GM19025 (cell line): ENCODE results near the gene HUNK.
"Not testable (repeated sequence)": the region's sequence is repeated elsewhere in the genome, so short reads cannot be mapped to it uniquely, and the experiment has no call there.

Source experiments
- ATAC-seq: cut with Tn5 transposase; IDR thresholded peaks from one replicate; pipeline ENCODE4 v1.9.1; 2021; ENCODE audit warnings: mild to moderate bottlenecking, low read depth, moderate library complexity; ENCODE audit not compliant: unreplicated experiment

The HUNK gene

GRCh38 chr21:31946876-31947550 is 74.2 kb downstream of the HUNK start:
- ATAC-seq, result not testable (repeated sequence)

GRCh38 chr21:31948676-31949075 is 75.9 kb downstream of the HUNK start:
- ATAC-seq, result no peak

GRCh38 chr21:31952828-31953227 is 80.0 kb downstream of the HUNK start:
- no peak for ATAC-seq

GRCh38 chr21:31957631-31958030 is 84.8 kb downstream of the HUNK start:
- ATAC-seq, result no peak

- ATAC-seq, result no peak
Observed at GRCh38 chr21:31959881-31960280, 87.1 kb downstream of the HUNK start.

GRCh38 chr21:31961027-31961426 is 88.2 kb downstream of the HUNK start:
- no peak for ATAC-seq

- no peak for ATAC-seq
Observed at GRCh38 chr21:31961704-31962103, 88.9 kb downstream of the HUNK start.

- no peak for ATAC-seq
Observed at GRCh38 chr21:31964692-31965091, 91.9 kb downstream of the HUNK start.

GRCh38 chr21:31967334-31967733 is 94.5 kb downstream of the HUNK start:
- no peak for ATAC-seq

GRCh38 chr21:31972622-31973021 is 99.8 kb downstream of the HUNK start:
- ATAC-seq, result no peak

- no peak for ATAC-seq
Observed at GRCh38 chr21:31973402-31973944, 100.7 kb downstream of the HUNK start.

GRCh38 chr21:31974454-31974985 is 101.7 kb downstream of the HUNK start:
- no peak for ATAC-seq

GRCh38 chr21:31975491-31975890 is 102.7 kb downstream of the HUNK start:
- no peak for ATAC-seq

GRCh38 chr21:31977816-31978215 is 105.0 kb downstream of the HUNK start:
- no peak for ATAC-seq

GRCh38 chr21:31983120-31983519 is 110.3 kb downstream of the HUNK start:
- ATAC-seq, result no peak

- no peak for ATAC-seq
Observed at GRCh38 chr21:31983554-31983953, 110.7 kb downstream of the HUNK start.

- ATAC-seq, result no peak
Observed at GRCh38 chr21:31985398-31985797, 112.6 kb downstream of the HUNK start.

GRCh38 chr21:31986035-31986856 is 113.4 kb downstream of the HUNK start:
- no peak for ATAC-seq

- no peak for ATAC-seq
Observed at GRCh38 chr21:31987696-31988095, 114.9 kb downstream of the HUNK start.

GRCh38 chr21:31988492-31989290 is 115.9 kb downstream of the HUNK start:
- ATAC-seq, result no peak
